Lower lobe of right lung (tissue), 2 donors: ENCODE data around the gene OXCT1. TPM values are rescaled to one million over a fixed set of nuclear protein-coding genes. Genes with fewer than 3 reads are reported as not detected.
"Not testable (repeated sequence)": the region's sequence is repeated elsewhere in the genome, so short reads cannot be mapped to it uniquely, and the experiment has no call there.

Experiments used
- ATAC-seq, 2 donors: fragments of 200-7000 bp; cut with Tn5 transposase; one replicate each; pipeline ENCODE4 v1.9.1; 2020 to 2022; ENCODE audit warnings: mild to moderate bottlenecking in 2 of 2, moderate library complexity in 2 of 2
- DNase-seq: peaks from one replicate; pipeline ENCODE4 v3.0.0-alpha.2; 2020
- H3K27ac ChIP-seq: fragments of 200-600 bp; one replicate; pipeline ENCODE4 v1.8.0; 2022
- H3K27me3 ChIP-seq: fragments of 200-600 bp; one replicate; pipeline ENCODE4 v1.8.0; 2022; ENCODE audit warnings: low read depth
- H3K36me3 ChIP-seq: fragments of 200-600 bp; one replicate; pipeline ENCODE4 v1.8.0; 2022; ENCODE audit warnings: mild to moderate bottlenecking
- H3K4me1 ChIP-seq: fragments of 200-600 bp; one replicate; pipeline ENCODE4 v1.8.0; 2022
- H3K4me3 ChIP-seq: fragments of 200-600 bp; one replicate; pipeline ENCODE4 v1.8.0; 2022; ENCODE audit warnings: mild to moderate bottlenecking
- H3K9me3 ChIP-seq: fragments of 200-600 bp; one replicate; pipeline ENCODE4 v1.8.0; 2022
- CTCF ChIP-seq: fragments of 200-600 bp; IDR thresholded peaks from one replicate; pipeline ENCODE4 v1.8.0; 2022; ENCODE audit warnings: antibody characterized with exemption, mild to moderate bottlenecking
- intact Hi-C: fragments of 100-400 bp; cut with DNase I; formaldehyde crosslinking; loops from one replicate; pipeline ENCODE4 v1.11.0; 2022
- total RNA-seq: library from RNA; stranded (reverse); fragmentation: NEBNext Ultra II Directional; extraction: Animal tissue kit (Norgen Biotek cat#: 25700); gene quantifications from one replicate; pipeline ENCODE4 v1.2.1, GENCODE V29; 2021
- donor health status: DM: no; HTN: yes; CAD: no; lungs with severe emphysema.

OXCT1 gene
- total RNA-seq, 1 donor from 2014 or later: 10.2 TPM

GRCh38 chr5:41751867-41752266, 118.4 kb downstream of the OXCT1 start:
- no peaks in the 10 kb centered on the region for H3K27me3 ChIP-seq
- DNase-seq (no peak), ATAC-seq (no peak)
- no peak overlapping the region for H3K27ac ChIP-seq
- H3K36me3 ChIP-seq: no peaks in the 10 kb centered on the region
- no peak overlapping the region for H3K4me3 ChIP-seq
- no peaks in the 10 kb centered on the region for H3K9me3 ChIP-seq
- peaks cover 8% of the 10 kb centered on the region for H3K4me1 ChIP-seq
- TF ChIP-seq CTCF: no peak
- intact Hi-C loops: no loop called here

GRCh38 chr5:41748631-41749030, 121.6 kb downstream of the OXCT1 start:
- Histone ChIP-seq H3K27ac (no peak overlapping the region), H3K9me3 (no peaks in the 10 kb centered on the region), H3K4me1 (peaks cover 8% of the 10 kb centered on the region), H3K36me3 (no peaks in the 10 kb centered on the region), H3K4me3 (no peak overlapping the region), H3K27me3 (no peaks in the 10 kb centered on the region)
- no peak for DNase-seq
- intact Hi-C loops: no loop called here
- no peak for ATAC-seq
- TF ChIP-seq CTCF: no peak

- no peak for ATAC-seq
- no peaks in the 10 kb centered on the region for H3K27me3 ChIP-seq
- H3K9me3 ChIP-seq: no peaks in the 10 kb centered on the region
- H3K27ac ChIP-seq: no peak overlapping the region
- DNase-seq: no peak
- intact Hi-C loops: no loop called here
- no peak overlapping the region for H3K4me3 ChIP-seq
- H3K36me3 ChIP-seq: no peaks in the 10 kb centered on the region
- TF ChIP-seq CTCF: no peak
- H3K4me1 ChIP-seq: peaks cover 8% of the 10 kb centered on the region
Measured at GRCh38 chr5:41747708-41748107, 122.5 kb downstream of the OXCT1 start.

- ATAC-seq: no peak
- Histone ChIP-seq H3K27me3 (no peaks in the 10 kb centered on the region), H3K9me3 (no peaks in the 10 kb centered on the region), H3K36me3 (no peaks in the 10 kb centered on the region), H3K4me1 (peaks cover 8% of the 10 kb centered on the region), H3K27ac (no peak overlapping the region), H3K4me3 (no peak overlapping the region)
- intact Hi-C loops: no loop called here
- no peak for DNase-seq
- TF ChIP-seq CTCF: no peak
Measured at GRCh38 chr5:41747301-41747700, 122.9 kb downstream of the OXCT1 start.

- H3K27ac ChIP-seq, intact Hi-C loops, ATAC-seq, DNase-seq, H3K9me3 ChIP-seq, H3K27me3 ChIP-seq, H3K4me1 ChIP-seq, H3K4me3 ChIP-seq: not testable (repeated sequence)
- peaks cover 17% of the 10 kb centered on the region for H3K36me3 ChIP-seq
Measured at GRCh38 chr5:41742608-41743007, 127.6 kb downstream of the OXCT1 start.

- intact Hi-C loops: no loop called here
- H3K27me3 ChIP-seq: no peaks in the 10 kb centered on the region
- TF ChIP-seq CTCF: no peak
- DNase-seq (no peak), ATAC-seq (no peak)
- no peaks in the 10 kb centered on the region for H3K4me1 ChIP-seq
- H3K9me3 ChIP-seq: no peaks in the 10 kb centered on the region
- no peak overlapping the region for H3K4me3 ChIP-seq
- H3K36me3 ChIP-seq: peaks cover 29% of the 10 kb centered on the region
- H3K27ac ChIP-seq: no peak overlapping the region
Measured at GRCh38 chr5:41738710-41739354, 131.4 kb downstream of the OXCT1 start.
